Measurements from ENCODE around the gene IL17RB.

Gene IL17RB

DNA sequence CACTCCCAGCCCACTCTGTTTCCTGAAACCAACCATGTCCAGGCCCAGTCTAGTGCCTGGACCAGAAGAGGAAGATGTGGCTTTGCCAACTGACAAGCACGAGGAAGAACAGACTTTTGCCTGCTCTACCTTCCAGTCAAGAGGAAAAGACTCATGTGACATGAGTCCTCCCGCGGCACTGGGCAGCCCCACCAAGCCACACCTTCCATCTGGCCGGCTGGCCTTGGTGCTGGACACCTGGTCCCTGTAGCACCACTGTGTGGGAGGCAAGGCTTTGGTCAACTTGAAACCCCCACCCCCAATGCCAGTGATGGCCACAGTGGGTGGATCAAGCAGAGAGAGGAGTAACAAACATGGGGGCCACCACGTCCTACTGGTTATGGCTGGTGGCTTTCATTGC, 12.7 kb upstream of the IL17RB start:
- no peak for DNase-seq

DNA sequence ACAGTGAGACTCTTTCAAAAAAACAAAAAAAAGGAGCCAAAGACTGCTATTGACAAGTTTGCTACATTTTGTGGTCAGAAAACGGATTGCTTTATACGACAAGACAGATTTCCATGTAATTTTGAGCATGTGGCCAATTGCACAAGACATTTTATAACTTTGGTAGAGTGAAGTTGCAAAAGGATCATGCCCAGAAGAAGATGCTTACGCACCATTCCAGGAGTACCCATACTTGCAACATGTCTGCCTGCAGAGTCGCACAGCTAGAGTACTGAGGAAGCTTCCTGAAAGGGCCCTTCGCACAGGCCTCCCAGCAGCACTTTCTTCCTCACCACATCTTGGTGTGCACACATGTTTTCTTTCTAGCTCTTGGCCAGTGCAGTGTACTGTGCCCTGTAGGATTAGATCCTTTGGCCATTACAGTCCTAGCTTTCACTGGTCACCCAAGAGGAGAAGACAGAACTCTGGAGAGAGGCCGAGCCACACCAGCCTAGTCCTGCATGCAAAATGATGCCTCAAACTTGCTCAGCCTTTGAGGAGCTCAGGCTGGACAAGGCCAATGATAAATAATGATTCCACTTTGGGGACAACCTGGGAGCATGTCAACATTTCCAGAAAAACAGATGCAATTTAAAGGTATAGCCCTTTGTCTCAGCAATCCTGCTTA, 11.8 kb upstream of the IL17RB start:
- no peak for DNase-seq

DNA sequence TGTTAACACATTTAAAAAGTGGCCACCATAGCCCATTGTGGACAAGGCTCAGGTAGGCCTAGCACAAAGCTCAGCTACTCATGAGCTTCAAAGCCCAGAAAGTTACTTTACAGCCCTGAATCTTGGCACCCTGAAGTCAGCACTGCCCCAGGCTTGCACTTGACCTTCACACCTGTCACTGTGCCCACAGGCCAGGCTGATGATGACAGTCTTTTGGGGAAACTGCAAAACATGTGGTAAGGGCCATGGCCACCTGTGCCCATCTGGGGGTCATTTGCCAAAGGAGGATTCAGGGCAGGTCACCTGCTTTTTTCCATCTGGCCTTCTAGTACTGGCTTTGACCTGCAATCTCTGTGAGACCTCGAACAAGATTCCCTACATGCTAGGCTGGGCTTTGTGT, 11.1 kb upstream of the IL17RB start:
- DNase-seq = no peak

DNA sequence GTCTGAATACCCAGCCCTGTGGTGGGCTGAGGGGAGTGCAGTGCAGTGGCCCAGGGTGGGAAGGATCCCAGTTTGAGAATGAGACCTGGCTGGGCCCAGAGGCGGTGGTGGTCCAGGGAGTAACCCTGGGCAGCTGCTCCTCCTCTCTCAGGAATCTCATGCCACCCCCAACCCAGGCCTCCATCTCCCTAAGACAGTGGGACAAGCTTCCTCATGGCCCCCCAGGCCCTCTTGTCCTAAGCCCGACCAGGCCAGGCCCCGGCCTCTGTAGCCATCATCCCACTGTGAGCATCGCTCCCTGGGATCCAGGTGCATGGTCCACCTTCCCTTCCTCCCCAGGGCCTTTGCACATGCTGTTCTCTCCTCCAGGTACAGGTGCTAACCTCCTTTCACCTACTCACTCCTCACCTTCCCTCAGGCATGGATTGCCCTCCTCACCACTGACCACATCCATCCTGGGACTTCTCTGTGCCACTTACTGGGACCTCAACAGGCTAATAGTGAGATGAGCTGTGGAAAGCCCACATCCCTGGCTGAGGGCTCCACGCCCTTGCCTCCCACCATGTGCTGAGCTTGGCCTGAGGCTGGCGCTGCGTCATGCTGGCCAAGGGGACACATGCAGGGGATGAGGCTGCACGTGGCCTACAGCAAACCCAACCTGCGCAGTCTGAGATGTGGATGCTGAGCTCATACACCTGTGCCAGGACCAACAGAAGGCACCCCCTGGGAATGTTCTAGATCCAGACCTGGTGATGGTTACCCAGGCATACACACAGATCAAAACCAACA, 10.1 kb upstream of the IL17RB start:
- DNase-seq = no peak

DNA sequence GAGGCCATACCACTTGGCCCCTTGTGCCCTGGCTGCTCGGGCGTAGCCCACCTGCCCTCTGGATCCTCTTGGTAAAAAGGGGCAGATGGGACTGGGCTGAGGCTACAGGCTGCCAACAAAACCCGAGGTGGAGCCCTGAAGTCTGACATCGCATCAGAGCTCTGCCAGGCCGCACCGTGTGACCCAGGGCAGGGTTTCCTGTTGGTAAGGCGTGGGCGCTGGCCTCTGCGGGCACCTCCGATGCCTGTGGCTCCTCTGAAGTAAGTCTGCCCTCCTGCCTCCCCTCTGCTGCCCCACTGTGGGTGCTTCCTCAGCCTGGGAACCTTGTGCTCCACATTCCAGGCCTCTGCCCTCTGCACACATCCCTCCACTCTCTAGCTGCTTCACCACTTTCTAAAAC, 9.0 kb upstream of the IL17RB start:
- DNase-seq = no peak

DNA sequence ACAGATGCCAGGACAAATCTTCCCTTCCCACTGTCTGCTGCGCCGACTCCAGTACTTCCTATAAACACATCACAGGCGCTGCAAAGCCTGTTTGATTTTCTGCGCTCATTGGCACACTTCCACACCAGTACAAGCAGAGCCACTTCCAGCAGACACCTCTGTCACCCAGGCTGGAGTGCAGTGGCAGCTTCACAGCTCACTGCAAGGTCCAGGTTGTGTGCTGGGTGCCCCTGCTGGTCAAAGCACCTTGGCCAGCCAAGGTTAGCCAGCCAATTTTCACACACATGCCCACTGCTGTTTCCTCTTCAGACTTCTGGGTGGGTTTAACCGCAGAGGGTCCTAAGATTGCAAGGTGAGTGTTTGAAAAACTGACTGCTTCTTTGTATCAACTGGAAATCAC, 5.1 kb upstream of the IL17RB start:
- DNase-seq = no peak

DNA sequence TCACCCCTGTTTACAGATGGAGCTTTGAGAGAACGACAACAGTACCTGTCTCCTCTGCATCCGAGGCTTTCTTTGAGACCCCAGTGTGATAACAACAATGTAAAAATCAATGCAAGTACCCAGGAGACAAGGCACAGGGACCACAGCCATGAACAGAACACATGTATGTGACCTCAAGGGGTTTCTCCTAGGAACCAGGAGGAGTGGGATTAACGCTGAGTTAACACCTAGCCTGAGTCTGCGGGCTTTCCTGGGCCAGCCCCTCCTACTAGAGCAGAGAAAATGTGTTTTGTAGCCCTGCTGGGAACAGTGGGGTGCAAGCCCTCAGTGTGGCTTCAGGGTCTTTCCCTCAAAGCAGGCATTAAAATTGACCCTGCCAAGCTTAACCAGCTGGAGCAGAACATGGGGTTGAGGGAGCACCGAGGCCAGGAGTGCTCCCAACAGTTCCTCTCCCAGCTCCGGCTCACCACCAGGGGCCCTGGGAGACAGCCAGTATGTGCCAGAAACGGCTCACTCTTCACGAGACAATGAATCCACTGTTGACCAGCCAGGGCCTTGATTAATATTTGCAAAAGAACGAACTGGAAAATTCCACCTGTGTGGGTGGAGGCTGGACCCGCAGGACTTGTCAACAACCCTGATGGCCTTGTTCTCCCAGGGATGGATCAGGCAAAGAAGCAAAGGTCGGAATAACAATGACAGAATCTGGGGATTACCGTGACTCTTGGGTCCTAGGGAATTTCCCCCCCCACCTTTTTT, 3.8 kb upstream of the IL17RB start:
- no peak for DNase-seq

DNA sequence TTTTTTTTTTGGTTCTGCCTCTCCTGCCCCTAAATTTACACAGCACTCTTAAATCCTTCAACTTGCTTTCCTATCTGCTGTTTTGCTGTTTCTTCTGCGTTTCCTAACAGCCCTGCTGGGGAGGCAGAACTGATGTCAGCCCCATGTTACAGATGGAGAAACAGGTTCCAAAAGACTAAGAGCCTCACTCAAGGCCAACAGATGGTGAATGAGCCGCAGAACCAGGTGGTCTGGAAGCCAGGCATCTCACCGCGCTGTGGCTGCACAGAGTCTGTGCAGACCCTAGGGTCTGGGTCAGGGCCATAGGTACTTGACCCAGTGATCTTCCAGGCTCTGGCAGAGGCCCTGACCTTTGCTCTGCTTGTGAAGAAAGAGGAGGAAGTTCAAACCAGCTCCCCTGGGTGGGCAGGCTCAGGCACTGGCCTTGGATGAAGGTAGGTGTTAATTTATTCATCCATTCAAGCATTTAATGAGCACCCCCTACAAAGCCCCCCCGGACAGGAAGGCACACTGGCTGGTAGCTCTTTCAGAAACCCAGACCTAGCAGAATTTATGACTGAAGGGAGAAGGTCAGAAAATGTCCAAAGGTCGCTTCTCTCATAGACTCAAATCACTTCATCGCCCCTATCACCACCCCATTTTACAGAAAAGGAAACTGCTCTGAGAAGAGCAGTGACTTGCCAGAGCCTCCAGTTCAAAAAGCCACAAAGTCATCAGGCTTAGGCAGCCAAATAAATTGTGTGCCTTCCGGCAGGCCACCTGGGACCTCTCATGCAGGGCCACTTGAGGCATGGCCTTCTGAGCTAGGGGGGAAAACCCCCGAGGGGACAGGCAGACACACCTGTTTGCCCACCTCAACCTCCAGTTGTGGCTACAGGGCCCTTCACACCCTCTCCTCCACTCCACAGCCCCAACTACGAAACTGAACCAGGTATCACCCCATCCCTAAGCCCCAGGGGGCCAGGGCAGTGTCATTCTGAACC, 2.9 kb upstream of the IL17RB start:
- DNase-seq = no peak

DNA sequence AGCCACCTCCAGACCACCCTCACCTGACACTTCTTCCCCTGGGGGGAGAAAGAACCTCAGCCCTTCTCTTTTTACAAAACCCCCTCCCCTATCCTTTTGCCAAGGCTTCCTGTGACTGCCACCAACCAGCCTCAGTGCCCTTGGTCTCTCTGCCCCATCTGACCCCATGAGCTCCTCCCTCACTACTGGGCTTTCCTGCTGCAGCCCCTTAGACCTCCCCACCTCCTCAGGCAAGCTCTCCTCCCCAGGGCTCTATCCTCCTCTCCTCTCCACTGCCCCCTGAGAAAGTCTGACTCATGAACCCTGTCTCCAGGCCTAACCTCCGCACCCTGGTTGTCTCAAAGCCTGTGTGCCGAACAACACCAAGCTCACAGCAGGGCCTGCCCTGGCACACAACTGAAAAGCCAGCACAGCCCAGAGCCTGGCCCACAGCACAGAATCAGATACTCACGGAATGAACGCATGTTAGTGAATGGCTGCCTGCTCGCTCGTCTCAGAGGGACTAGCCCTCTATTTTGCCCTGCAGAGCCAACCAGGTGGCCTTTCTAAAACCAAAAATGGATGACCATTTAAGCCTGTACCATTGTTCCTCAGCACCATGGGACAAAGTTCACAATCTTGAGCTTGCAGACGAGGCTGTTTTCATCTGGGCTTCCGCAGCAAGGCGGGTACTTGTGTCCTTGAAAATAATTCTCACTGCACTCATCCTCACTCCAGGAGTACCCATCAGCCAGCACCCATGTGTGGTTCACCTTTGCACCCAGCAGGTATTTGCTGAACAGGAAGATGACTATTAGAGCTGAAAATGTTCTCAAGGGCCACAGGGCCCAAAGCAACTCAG, 1.9 kb upstream of the IL17RB start:
- DNase-seq = no peak

DNA sequence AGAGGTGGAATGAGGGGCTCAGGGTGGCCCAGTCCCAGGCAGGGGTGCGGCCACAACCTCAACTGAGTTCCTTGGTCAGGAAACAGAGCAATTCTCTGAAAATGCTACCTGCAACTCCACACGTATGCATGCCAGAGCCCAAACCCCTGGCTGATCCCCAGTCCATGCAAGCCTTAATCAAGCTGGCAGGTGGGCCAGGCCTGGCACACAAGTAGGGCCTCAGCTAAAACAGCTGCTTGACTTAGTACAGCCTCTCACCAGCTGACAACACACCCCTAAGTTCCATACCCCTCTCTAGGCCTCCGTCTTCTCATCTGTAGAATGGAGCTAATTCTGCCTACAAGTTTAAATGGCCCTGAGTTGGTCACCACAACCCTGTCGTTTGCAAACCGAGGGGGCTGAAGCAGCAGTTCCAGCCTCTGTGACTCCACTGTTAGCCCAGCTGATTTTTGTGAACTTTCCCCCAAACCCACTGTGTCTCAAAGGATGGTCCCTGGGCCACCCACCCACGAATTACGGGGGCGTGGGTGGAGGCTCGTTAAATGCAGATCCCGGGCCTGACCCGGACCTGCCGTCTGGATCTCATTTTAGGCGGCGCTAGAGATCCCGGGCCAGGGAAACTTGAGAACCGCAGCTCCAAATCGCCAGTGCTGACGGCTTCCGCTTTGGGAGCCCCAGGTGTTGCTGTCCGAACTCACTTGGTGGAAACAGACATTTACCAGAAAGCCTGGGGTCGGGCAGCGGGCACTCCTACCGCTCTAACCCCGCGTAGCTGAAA, 1.1 kb upstream of the IL17RB start:
- no peak for DNase-seq

DNA sequence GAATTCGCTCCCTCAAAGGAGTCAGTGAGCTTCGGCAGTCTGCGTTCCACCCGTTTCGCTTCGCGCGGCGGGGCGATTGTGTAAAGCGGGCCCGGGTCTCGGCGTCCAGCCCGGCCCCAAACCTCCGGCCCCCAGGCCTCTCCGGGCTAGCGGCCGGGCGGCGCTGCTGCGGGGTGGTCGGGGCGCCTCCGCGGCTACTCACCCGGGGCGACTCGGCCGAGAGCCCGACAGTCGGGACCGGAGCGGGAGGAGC, 561 bp upstream of the IL17RB start:
- no peak for DNase-seq

DNA sequence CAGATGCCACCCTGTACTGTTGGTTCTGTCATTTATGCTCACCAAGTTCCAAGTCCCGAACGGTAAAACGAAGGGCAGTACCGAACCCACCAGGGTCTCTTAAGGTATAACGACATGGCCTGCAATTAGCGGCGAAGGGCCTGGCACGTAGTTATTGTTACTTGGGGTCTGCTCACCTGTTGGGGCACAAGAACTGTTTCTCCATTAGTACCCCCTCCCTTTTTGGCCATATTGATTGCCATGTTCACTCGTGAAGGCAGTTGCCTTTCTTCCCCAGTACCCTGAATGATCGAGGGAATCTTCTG, 435 bp downstream of the IL17RB start:
- no peak for DNase-seq

DNA sequence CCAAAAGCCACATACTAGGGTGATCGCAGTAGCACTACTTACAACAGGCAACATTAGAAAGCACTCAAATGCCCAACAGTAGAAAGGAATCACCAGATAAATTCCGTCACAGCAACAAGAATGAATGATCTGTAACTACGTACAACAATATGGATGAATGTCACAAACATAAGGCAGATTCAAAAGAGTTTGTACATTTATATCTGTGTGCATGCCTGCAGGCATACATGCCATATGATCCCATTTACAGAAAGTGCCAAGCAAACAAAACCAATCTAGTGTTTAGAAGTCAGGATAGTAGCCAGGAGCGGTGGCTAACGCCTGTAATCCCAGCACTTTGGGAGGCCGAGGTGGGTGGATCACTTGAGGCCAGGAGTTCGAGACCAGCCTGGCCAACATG, 3.5 kb downstream of the IL17RB start:
- DNase-seq = no peak

DNA sequence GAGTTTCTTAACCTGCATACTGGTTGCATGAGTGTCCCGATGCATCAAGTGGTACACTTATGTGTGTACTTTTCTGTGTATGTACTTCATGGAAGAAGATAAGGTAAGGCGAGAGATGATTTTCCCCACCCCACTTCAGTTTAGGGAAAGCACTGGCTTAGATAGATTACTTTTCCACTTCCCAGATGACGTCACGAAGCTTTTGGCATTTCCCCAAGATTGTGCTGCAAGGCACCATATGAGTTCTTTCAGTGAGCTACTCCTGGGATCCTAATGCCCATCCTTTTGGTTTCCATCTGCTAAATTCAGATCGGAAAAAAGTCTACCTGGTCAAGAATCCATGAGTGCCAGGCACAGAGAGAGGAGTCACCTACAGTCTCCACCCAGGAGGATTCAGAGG, 4.5 kb downstream of the IL17RB start:
- DNase-seq = no peak

DNA sequence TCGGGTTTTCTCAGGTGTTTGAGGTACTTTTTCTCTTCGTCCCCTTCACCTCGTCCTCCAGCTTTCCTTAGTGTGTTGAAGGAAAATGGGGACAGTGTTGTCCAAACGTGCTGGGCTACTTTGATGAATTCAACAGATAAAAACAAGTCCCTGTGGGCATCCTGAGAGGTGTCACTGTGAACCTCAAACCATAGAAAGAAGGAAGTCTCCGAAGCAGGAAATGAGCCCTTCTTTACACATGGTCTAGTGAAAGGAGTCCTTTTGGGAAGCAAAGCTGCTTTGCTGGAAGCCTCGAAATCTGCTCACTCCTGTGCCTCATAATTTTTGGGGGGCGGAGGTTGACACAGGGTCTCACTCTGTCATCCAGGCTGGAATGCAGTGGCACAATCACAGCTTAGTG, 10.6 kb downstream of the IL17RB start:
- DNase-seq = no peak

DNA sequence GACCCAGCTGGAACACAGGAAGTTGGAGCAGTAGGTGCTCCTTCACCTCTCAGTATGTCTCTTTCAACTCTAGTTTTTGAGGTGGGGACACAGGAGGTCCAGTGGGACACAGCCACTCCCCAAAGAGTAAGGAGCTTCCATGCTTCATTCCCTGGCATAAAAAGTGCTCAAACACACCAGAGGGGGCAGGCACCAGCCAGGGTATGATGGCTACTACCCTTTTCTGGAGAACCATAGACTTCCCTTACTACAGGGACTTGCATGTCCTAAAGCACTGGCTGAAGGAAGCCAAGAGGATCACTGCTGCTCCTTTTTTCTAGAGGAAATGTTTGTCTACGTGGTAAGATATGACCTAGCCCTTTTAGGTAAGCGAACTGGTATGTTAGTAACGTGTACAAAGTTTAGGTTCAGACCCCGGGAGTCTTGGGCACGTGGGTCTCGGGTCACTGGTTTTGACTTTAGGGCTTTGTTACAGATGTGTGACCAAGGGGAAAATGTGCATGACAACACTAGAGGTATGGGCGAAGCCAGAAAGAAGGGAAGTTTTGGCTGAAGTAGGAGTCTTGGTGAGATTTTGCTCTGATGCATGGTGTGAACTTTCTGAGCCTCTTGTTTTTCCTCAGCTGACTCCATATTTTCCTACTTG, 11.9 kb downstream of the IL17RB start:
- no peak for DNase-seq

DNA sequence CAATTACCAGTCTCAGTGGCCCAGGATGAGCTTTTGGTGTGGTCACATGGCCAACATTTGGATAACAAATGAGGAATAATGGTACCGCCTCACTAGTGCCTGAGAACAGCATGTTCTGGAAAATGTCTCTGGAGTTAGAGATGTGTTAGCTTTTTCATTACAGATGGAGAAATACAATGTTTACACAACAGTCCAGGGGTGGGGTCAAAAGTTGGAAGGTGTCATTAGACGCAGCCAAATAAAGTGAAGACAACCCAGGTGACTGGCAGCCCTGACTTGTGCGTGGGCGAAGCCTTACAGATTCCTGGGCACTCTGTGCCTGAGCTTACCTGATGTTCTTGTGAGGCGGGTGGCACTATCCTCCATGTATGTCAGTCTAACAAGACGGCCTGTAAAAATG, 12.8 kb downstream of the IL17RB start:
- no peak for DNase-seq

DNA sequence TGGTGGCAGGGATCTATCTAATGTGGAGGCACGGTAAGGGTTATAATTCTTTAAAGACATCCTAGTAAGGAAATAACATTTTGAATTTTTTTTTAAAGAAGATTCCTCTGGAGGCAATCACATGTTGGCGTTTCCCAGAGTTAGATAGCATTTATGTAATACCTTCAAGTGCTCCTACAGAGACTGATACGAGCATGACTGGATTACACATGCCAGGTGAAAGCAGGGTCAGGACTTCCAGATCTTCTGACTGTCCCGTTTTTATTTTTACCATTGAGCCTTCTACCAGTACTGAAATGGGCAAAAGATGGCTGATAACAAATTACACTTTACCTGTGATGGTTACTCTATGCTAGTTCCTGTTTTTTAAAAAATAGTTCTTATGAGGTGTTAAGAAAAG, 13.8 kb downstream of the IL17RB start:
- no peak for DNase-seq

DNA sequence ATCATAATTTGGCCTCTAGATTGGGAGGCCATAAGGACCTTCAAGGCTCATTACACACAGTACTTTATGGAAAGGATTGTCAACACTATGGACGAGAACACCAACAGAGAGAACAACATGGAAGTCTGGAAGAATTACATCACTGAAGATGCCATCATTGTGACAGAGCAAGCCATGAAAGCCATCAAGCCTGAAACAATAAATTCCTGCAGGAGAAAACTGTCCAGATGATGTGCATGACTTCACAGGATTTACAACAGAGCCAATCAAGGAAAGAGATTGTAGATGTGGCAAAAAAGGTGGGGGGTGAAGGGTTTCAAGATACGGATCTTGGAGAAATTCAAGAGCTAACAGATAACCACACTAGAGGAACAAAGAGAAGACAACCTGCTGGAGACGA, 15.9 kb downstream of the IL17RB start:
- DNase-seq = no peak

DNA sequence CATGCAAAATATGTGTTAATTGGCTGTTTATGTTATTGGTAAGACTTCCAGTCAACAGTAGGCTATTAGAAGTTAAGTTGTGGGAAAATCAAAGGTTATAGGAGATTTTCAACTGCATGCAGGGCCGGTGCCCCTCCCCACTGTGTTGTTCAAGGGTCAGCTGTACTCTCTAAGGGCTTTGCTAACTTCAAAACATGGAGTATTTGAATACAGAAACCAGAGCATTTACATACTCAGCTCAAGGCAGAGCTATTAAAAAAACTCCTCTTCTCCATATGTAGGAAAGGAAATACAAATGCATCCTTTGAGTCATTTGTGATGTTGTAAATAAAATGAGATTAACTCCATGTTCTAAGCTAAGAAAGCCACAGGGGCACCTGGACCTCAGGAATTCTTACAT, 16.8 kb downstream of the IL17RB start:
- DNase-seq = no peak
